ENCODE results near the gene A4GALT.

A4GALT gene

DNA sequence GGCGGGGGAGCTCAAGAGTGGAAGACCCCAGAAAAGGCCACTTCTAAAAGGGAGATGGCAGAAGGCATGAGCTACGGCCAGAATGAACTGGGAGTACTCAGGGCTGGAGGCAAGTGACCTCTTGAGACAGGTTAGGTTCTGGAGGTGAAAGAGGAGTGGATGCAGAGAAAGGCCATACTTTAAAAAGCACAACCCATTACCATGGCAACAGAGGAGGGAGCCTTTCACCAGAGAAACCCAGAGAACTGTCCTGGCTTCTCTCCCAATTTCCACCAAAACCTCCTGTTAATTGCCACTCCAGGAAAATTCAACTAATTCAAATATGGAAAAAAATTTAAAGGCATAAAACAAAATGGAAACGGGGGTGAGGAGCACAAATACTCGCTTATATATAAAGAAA is 15.8 kb downstream of the A4GALT start:
- DNase-seq (ENCODE audit: low read depth in 1 of 2, low spot score in 1 of 2), result no peak

DNA sequence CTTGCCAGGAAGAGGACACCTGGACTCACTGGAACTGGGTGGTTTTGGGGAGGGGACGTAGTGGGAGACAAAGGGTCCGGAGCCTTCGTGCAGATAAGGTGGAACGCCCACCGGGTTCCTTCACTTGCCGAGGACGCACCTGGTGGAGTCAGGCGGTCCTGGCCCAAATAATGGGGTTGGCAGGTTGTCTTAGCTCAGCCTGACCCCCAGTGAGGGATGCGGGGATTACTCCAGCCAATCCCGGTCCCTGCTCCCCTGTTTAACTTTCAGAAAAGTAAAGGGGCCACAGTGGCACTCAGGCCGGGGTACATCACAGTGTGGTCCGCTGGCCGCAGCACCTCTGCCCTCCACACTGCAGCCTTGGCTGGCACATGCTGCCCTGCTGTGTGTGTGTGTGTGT is 18.0 kb downstream of the A4GALT start:
- DNase-seq (ENCODE audit: low read depth in 1 of 2, low spot score in 1 of 2), result no peak

DNA sequence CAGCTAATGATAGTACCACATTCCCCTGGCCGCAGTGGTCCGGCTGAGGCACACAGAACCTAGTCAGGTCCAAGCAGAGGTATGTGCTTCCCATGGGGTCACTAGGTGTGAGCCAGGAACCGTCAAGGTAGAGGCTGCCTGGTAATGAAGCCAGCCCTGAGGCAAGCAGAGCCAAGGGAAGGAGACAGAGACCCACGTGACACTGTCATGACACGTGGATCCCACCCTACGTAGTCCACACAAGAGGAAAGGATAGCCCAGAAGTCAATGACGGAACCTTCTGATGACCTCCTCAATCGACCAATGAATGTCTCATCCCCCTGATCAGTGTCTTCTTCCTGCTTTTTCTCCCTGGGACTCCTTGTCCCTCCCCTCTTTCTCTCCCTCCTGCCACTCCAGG is 19.0 kb downstream of the A4GALT start:
- DNase-seq (ENCODE audit: low read depth in 1 of 2, low spot score in 1 of 2), result no peak

DNA sequence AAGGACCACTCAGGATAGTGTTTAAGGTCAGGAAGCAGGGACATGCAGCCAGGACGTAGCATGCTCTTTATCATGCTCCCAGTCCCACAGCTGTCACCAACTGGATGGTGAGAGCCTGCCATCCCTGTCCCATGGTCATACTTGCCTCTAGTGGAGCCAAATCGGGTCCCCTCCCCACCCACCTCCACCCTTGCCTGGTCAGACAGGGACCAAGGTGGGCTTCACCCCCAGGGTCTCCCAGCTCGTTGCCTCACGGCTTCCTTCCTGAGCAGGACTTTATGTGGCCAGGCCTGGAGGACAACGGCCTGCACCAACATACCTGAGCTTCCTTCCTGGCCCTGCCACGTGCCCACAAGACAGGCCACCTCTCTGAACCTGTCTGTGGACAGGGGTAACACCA is 19.8 kb downstream of the A4GALT start:
- DNase-seq (ENCODE audit: low read depth in 1 of 2, low spot score in 1 of 2), result no peak

DNA sequence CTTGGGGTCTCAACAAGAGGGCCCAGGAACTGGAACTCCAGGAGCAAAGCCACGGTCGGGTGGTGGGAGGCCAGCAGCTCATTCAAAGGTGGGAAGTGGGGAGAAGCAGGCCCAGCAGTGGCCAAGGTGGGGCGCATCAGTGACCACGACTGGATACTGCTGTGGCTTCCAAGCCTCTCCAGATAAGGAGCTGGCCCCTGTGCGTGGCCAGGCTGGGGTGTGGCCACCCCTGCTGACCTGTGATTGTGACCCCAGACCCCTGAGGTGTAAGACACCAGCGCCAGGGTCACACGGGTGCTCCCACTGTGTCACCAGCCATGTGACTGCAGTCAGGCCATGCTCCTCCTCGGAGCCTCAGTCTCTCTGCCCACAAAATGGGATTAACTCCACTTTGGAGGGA is 20.3 kb downstream of the A4GALT start:
- no peak for DNase-seq (ENCODE audit: low read depth in 1 of 2, low spot score in 1 of 2)

DNA sequence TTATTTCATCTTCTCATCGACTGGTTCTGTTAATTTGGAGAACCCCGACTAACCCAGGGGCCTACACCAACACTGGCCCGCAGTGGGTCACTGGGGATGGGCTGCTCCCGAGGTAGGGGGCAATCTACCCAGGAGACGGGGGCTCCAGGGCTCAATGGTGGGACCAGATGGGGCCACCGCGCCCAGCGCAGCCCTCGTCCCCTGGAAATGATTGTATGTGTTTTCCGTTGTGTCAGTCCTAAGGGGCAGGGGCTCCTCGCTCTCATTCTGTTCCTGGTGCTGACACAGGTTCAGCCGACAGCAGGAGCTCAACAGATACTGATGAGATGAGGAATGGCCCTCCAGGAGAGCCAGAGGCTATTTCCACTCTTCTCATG is 20.7 kb downstream of the A4GALT start:
- DNase-seq (ENCODE audit: low read depth in 1 of 2, low spot score in 1 of 2), result no peak

DNA sequence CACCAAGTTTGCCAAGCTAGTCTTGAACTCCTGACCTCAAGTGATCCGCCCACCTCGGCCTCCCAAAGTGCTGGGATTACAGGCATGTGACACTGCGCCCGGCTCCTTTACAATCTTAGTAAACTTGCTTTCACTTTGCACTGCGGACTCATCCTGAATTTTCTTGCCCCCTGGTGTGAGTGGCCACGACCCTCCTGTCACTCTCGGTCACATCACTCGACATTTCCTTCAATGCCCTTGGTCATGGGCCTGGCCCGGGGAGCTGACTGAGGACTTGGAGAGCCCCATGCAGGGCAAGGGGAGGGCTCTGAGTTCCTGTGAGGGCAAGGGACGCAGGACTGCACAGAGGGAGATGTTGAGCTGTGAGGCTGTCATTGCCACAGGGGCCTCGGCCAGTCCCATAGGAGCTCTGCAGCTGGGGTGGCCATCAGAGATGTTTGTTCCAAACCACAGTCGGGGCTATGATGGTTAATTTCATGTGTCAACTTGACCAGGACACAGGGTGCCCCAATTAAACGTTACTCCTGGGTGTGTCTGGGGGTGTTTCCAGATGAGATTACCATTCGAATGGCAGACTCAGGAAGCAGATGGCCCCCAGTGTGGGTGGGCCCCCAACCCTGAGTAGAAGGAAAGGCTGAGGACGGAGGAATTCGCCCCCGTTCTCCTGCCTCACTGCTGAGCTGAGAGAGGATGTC is 21.2 kb downstream of the A4GALT start:
- DNase-seq (ENCODE audit: low read depth in 1 of 2, low spot score in 1 of 2), result no peak

DNA sequence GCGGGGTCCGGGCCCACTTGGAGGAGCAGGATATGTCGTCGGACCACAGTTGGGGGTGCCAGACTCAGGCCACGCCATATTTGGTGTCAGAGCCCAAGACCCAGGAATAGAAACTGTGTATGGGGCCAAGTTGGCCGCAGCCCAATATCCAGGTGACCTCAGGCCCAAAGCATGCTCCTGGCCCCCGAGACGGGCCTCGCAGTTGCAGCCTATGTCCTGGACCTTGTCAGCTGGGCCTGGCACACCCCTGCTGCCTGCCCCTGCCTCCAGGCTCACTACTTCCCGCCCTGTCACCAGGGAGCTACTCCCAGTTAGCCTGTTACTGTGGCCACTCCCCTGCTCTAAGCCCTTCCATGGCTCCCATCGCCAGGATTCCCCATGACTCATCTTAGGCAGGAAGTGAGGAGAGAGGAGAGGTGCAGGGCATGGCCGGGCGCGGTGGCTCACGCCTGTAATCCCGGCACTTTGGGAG is 23.1 kb downstream of the A4GALT start:
- DNase-seq (ENCODE audit: low read depth in 1 of 2, low spot score in 1 of 2), result no peak

DNA sequence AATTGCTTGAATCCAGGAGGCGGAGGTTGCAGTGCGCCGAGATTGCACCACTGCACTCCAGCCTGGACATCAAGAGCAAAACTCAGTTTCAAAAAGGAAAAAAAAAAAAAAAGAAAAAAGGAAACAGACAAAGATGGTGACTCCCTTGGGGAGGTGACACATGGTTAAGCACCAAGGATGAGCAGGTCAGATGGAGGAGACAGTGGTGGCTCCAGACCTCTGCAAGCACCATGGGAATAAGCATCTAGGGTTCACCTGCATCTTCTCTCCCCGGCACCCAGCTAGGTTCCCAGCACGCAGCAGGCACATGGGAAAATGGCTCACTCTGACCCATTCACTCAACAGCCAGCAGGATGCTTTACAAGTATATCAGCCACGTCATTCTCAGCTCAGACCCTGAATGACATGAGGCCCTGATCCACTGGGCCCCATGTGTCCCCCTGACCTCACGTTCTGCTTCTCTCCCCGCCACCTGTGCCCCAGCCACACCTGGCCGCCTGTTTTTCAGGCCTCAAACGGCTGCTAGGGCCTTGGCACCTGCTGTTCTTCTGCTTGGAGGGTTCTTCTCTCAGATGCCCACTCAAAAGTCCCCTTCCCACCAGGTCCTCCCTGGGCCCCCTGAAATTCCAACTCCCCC is 24.2 kb downstream of the A4GALT start:
- no peak for DNase-seq (ENCODE audit: low read depth in 1 of 2, low spot score in 1 of 2)

DNA sequence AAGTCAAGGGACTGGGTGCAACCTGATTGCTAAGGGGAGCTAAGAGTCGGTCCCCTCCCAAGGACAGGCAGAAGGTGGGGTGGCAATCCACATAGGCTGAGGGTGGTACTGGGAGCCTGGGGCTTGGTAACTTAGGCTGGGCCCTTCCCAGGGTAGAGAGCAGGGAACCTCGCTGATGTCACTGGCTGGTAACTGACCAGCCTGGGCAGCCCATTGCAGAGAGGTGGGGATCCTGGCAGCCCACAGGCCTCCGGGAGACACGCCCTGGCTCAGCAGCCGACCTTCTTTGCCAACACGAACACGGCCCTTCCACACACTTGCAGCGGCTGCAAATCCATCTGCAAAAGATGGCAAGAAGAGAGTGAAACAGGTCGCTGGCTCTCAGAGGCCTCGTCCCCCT is 25.4 kb downstream of the A4GALT start:
- no peak for DNase-seq (ENCODE audit: low read depth in 1 of 2, low spot score in 1 of 2)

DNA sequence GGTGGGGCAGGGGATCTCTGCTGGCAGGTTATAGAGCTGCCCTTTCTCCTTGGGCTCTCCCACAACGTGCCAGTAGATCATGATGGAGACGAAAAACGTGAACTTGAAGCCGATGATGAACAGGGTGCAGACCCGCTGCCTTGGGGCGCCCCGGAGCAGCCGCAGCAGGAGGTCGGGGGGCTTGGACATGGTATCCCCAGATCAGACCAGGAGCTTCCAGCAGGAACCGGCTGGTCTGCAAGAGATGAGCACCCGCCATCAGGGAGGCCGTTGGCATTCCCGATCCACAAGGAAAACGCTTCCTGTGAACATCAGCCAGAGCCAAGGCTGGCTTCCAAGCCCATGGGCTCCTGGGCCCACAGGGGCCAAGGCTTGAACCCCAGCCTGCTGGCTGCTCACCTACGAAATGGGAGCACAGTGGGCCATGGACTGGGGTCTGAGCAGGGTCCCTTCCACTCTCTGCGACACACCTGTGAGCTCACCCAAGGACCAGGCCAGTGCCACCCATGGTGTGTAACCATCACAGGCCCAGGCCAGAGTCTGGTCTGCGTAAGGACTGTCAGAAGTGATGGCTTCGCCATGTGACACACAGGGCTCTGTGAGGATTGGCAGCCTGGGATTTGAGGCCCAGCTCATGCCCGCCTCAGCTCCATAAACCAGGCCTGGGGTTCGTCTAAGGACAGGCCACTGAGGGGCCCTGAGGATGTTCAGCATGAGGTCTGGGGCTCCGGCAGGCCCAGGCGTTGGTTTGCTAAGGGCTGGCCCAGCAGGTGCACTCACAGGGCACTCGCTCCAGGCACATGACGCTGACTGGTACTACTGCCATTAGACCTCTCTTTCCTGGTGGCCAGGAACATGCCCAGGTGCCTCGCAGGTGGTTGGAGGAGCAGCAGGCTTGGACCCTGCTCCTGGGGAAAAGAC is 26.6 kb downstream of the A4GALT start:
- no peak for DNase-seq (ENCODE audit: low read depth in 1 of 2, low spot score in 1 of 2)

DNA sequence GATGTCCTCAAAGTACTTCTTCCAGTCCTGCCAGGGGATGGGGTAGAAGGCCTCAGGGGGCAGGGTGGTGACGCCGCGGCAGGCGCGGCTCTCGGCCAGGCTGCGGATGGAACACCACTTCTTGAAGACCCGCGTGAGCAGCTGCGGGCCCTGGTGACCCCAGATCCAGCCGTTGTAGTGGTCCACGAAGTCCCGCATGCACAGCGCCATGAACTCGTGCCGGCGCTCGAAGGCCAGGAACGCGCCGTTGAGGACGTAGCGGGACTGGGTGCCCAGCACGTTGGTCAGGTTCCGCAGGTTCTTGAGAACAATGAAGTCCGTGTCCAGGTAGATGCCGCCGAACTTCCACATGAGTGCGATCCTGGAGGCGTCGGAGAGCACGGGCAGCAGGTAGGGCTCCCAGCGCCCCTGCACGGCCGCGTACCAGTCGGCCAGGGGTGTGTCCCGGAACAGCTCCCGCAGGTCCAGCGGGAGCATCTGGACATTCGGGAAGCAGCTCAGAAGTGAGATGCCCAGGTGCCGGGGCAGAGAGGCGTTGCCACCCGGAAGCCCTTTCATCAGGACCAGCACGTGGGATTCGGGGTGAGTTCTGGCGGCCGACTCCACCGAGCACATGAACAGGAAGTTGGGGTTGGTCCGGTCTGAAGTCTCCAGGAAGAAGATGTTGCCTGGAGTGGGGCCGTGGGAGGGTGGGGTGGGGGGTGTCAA is 27.5 kb downstream of the A4GALT start:
- DNase-seq (ENCODE audit: low read depth in 1 of 2, low spot score in 1 of 2), result no peak

DNA sequence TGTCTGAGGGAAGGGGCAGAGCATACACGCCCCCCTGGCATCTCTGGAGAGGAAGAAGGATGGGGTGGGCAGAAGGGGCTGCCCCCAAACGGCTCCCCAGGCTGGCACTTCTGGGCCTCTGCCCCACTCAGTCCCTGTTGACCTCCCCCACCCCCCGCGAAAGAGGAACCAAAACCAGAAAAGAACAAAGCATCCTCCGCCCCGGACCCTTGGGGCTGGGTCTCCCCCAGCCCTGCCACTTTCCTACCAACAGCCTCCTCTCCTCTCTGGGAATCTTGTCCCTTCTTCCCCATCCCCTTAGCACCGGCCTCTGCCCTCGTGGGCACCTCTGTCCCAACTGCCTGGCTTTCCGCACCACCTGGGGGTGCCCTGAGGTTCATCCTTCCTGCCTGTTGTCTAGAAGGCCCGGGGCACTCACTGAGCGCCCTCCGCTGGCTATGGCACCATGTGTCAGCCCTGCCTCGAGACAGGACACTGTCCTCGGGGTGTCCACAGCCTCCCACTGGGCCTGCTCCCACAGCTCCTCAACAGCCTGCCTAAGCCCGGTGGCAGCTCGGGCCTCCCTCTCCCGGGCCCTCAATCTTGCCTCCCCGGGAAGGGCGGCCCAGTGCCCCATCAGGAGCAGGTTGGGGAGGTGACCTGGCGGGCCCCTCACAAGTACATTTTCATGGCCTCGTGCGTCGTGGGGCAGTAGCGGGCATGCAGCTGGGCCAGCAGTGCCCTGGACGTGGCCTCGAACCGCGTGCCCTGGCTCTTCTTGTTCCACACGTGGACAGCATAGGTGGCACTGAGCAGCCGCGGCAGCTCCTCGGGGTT is 28.2 kb downstream of the A4GALT start:
- DNase-seq (ENCODE audit: low read depth in 1 of 2, low spot score in 1 of 2), result no peak

DNA sequence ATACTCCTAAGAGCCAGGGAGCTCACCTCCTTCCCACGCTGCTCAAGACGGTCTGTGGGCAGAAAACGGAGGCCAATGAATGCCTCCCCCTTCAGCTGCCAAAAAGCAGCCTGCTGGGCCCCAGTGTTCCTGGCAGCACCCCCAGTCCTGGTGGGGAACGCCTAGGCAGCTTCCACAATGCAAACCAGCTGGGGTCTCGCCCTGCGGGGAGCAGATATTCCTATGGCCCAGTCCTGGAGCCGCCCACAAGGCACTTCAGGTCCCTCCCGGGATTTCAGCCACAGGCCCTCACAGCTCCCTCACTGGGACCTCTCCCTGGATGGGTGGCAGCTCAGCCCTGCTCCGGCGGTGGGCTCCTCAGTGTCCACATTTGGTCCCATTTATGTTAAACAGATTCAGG is 29.2 kb downstream of the A4GALT start:
- no peak for DNase-seq (ENCODE audit: low read depth in 1 of 2, low spot score in 1 of 2)

DNA sequence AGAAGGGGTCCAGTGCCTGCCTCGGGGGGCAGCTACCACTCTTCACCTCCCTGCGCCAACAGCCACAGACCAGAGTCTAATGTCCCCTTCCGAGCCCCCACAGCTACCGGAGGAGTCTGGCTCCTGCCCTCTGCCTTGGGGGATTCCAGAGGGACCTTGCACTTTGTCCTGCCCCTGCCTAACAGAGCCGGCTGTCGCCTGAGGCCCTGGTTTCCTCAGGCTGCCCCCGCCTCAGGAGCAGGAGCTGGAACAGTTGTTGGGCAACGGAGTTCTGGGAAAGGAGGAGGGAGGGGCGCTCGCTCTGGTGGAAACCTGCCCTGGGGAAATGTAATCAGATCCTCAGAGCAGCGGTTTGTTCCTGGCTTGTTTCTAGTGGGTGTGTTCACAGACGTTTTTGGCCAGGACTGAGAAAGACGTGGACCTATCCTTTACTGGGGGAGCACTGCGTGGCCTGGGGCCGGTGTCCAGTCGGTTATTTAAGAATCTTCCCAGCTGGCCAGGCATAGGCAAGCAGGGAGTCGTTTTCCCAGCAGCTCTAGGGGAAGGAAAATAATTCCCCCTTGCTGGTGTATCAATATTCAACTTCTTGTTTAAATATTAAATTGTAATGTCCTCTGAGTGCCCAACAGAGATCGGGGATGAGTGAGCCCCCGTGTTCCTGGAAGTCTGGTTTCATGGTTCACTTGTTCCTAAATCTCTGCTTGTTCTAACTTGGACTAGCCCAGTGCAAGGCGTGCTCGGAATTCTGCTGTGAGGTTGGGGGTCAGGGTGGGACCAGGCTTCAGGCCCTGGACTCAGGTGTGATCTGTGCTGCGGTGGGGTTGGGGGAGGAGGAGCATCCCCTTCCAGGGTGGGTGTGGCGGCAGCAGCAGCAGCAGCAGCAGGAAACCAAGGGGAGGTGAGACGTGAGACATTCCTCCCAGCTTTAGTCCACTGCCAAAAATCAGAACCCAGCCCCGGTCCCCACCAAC is 32.1 kb downstream of the A4GALT start:
- no peak for DNase-seq (ENCODE audit: low read depth in 1 of 2, low spot score in 1 of 2)

DNA sequence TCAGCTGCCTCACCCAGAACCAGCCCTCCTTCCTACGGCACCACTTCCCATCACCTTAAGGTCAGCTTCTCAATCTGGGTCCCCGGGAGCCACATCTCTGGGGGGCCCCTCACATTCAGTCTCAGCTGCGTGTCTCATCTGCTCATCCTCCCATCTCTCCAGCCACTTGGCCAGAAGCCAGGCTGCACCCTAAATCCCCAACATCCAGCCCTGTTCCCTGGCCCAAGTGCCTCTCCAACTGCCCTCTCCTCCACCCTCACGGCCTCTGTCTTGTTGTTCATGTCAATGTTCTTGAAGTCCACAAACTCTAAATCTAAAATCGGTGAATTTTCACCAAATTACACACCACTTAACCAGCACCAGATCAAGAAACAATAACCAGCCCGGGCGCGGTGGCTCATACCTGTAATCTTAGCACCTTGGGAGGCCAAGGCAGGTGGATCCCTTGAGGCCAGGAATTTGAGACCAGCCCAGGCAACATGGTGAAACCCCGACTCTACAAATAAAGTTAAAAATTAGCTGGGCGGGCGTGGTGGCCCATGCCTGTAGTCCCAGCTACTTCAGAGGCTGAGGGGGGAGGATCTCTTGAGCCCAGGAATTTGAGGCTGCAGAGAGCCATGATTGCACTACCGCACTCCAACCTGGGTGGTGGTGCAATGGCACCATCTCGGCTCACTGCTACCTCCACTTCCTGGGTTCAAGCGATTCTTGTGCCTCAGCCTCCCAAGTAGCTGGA is 33.7 kb downstream of the A4GALT start:
- no peak for DNase-seq (ENCODE audit: low read depth in 1 of 2, low spot score in 1 of 2)

DNA sequence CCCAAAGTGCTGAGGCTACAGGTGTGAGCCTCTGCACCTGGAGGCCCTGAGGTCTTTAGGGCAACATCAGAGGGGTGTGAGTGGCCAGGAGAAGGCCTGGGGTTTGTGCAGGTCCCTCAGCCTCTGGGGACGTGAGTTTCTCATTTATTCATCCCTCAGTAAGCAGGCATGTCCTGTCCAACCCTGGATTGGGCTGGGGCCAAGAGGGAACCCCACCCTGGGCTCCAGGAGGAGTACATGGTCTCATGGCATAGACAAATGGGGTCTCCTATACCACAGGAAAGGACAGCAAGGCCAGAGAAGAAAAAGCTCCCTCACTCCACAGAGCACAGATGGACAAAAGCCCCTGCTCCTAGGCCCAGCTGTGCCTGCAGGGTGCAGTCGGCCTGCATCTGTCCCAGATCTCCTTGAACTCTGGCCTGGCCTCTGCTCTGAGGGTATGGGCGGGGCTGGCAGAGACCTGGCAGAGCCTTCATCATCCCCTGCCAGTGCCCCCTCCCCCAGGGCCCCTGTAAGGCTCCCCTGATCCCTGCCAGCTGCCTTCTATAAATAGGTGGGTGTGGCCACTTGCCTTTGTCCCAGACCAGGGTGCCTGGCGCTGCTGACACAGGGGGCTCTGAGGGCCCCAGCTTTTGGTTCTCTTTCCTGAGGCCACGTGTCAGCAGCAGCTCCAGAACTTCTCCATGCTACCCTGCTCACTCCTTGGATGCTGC is 34.6 kb downstream of the A4GALT start:
- DNase-seq (ENCODE audit: low read depth in 1 of 2, low spot score in 1 of 2), result no peak

All from stimulated activated CD4-positive, alpha-beta T cell treated with anti-CD3 and anti-CD28 coated beads, Interleukin-15, amount 100 ng/mL, for 1 hour (primary cell).